ENCODE data around the gene RARG.
"Not testable (repeated sequence)": the region's sequence is repeated elsewhere in the genome, so short reads cannot be mapped to it uniquely, and the experiment has no call there.

RARG gene

DNA sequence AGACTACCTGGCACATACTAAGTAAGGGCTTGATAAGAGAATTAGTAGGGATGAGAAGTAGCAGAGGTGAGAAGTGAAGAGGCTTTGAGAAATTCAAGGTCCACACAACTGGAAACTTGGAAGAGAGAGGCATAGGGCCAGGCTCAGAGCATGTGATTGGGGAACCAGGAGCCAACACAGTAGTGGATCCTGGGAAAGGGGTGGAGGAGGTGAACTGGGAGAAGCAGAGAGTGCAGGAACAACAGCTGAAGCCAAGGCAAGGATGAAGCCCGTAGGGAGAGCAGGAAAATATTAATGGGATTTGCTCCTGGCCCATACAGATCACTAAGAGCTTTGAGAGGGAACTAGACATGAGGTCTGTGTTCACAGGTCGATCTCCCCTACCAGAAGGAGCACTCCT lies 23.6 kb downstream of the RARG start (continued):
- TF ChIP-seq, protein P1, sequence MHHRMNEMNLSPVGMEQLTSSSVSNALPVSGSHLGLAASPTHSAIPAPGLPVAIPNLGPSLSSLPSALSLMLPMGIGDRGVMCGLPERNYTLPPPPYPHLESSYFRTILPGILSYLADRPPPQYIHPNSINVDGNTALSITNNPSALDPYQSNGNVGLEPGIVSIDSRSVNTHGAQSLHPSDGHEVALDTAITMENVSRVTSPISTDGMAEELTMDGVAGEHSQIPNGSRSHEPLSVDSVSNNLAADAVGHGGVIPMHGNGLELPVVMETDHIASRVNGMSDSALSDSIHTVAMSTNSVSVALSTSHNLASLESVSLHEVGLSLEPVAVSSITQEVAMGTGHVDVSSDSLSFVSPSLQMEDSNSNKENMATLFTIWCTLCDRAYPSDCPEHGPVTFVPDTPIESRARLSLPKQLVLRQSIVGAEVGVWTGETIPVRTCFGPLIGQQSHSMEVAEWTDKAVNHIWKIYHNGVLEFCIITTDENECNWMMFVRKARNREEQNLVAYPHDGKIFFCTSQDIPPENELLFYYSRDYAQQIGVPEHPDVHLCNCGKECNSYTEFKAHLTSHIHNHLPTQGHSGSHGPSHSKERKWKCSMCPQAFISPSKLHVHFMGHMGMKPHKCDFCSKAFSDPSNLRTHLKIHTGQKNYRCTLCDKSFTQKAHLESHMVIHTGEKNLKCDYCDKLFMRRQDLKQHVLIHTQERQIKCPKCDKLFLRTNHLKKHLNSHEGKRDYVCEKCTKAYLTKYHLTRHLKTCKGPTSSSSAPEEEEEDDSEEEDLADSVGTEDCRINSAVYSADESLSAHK (tag by site-specific recombination; IDR thresholded peaks at IDR 0.05) = no peak
- TF ChIP-seq ZNF792 (tag by site-specific recombination; IDR thresholded peaks at IDR 0.05) = no peak

DNA sequence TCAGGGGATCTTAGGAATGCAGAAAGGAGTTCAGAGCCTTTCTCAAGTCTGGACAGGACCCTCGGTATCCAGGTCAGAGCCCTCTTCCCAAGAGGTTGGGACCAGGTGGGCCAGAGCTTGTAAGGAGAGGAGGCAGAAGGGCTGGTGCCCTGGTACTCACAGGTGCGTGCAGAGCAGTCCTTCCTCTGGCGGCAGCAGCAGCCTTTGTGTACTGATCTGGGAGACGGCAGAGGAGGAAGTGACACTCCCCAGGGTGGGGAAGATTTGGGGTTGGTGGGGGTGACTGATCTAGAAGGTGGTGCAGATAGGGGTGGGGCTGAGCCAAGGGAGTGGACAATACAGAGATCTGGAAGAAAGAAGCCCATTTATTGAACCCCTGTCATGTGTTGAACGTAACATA lies 25.0 kb downstream of the RARG start, which contains the start of gene ITGB7:
Gene ITGB7, minus strand, starts transcription at position 210 of the 400 bp plus-strand sequence. CDS start 6,808 bp downstream, outside the sequence.
- ChIA-PET POLR2A (interaction anchor here (0.6 to 1.3 kb wide), 2 partner anchors 61 to 87 kb away, joined by 3 to 4 read pairs; no protein-coding TSS in a partner anchor), CTCF (interaction anchor here (2.3 to 11.6 kb wide), 2 partner anchors 48 to 62 kb away, joined by 9 to 144 read pairs; partner anchors contain the start of gene ESPL1)
- H3K9me3 ChIP-seq (ENCODE audit: control insufficient read depth, insufficient read depth, low read depth, low read length) = no peaks in the 10 kb centered on the region
- TF ChIP-seq, protein P2, sequence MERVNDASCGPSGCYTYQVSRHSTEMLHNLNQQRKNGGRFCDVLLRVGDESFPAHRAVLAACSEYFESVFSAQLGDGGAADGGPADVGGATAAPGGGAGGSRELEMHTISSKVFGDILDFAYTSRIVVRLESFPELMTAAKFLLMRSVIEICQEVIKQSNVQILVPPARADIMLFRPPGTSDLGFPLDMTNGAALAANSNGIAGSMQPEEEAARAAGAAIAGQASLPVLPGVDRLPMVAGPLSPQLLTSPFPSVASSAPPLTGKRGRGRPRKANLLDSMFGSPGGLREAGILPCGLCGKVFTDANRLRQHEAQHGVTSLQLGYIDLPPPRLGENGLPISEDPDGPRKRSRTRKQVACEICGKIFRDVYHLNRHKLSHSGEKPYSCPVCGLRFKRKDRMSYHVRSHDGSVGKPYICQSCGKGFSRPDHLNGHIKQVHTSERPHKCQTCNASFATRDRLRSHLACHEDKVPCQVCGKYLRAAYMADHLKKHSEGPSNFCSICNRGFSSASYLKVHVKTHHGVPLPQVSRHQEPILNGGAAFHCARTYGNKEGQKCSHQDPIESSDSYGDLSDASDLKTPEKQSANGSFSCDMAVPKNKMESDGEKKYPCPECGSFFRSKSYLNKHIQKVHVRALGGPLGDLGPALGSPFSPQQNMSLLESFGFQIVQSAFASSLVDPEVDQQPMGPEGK (tag by site-specific recombination; IDR thresholded peaks at IDR 0.05) = no peak
- H3K27ac ChIP-seq (ENCODE audit: extremely low read depth, low read depth, low read length) = no peak within 1 kb of the TSS
- no peak within 1 kb of the TSS for H3K4me3 ChIP-seq (ENCODE audit: low read depth, low read length)
- H3K4me1 ChIP-seq (ENCODE audit: control insufficient read depth, insufficient read depth, low read length) = no peaks in the 10 kb centered on the region
- H3K36me3 ChIP-seq (ENCODE audit: control insufficient read depth in 2 of 2, insufficient read depth in 1 of 2, low read length in 2 of 2) = peaks cover 0 to 13% of the 10 kb centered on the region in 2 experiments; a peak in 1 of 3 replicates

DNA sequence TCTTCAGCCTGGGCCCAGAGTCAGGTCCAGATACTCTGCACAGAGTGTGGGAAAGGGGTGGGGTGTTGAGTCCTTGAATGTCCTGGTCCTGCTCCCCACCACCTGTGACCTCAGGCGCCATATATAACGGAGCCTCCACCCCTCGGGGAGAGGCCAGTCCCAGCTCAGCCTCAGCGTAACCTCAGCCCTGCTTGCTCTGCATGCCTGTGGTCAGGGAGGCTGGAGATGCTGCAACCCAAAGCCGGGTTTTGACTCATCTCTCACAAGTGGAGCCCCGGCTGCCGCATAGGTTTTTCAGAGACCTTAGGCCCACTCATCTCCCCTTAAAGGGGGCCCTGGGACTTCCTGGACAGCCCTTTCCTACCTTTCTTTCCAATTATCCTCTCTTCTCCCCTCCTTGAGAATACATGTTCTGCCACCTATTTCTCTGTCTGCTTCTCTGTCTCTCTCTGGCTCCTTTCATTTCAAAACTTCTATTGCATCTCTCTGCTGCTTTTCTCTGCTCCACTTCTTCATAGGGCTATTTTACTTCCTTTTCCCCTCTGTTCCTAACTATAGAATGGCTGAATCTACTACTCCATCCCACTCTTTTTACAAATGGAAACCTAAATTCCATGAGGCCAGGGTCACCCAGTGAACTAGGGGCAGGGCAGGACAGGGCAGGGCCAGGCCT lies 26.1 kb downstream of the RARG start:
- ChIA-PET POLR2A (interaction anchor here (1.3 kb wide), 1 partner anchor 11 kb away, joined by 3 read pairs; no protein-coding TSS in a partner anchor), CTCF (interaction anchor here (0.8 kb wide), 1 partner anchor 141 kb away, joined by 3 read pairs; no protein-coding TSS in a partner anchor)
- Histone ChIP-seq H3K4me3 (ENCODE audit: low read depth, low read length) (no peak overlapping the region), H3K36me3 (ENCODE audit: control insufficient read depth in 2 of 2, insufficient read depth in 1 of 2, low read length in 2 of 2) (peaks cover 0 to under 1% of the 10 kb centered on the region in 2 experiments; a peak in 1 of 3 replicates), H3K4me1 (ENCODE audit: control insufficient read depth, insufficient read depth, low read length) (no peaks in the 10 kb centered on the region), H3K27ac (ENCODE audit: extremely low read depth, low read depth, low read length) (no peak overlapping the region), H3K9me3 (ENCODE audit: control insufficient read depth, insufficient read depth, low read depth, low read length) (no peaks in the 10 kb centered on the region)
- TF ChIP-seq PRDM1 (tag by site-specific recombination; IDR thresholded peaks at IDR 0.05) (peak; percentile 47; the same call in 1 of the 2 replicates), SCRT2 (tag by site-specific recombination; IDR thresholded peaks at IDR 0.05) (no peak)

DNA sequence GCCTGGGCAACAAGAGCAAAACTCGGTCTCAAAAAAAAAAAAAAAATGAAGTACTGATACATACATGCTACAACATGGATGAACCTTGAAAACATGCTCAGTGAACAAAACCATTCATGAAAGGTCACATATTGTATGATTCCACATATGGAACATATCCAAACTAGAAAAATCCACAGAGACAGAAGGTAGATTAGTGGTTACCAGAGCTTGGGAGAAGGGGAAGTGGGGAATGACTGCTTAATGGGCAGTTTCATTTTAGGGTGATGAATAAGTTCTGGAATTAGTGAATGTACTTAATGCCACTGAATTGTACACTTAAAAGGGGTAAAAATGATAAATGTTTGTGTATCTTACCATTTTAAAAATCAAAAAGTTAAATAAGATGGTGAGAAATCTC lies 27.7 kb downstream of the RARG start:
- no peaks in the 10 kb centered on the region for H3K4me1 ChIP-seq (ENCODE audit: control insufficient read depth, insufficient read depth, low read length)
- H3K27ac ChIP-seq (ENCODE audit: extremely low read depth, low read depth, low read length) = no peak overlapping the region
- POLR2A ChIA-PET = interaction anchor here (0.7 to 1.3 kb wide), 2 partner anchors 9 to 13 kb away, joined by 3 to 4 read pairs; no protein-coding TSS in a partner anchor
- CTCF ChIA-PET = interaction anchor here (0.6 to 1.5 kb wide), 2 partner anchors 9 to 42 kb away, joined by 3 to 4 read pairs; no protein-coding TSS in a partner anchor
- no peaks in the 10 kb centered on the region for H3K9me3 ChIP-seq (ENCODE audit: control insufficient read depth, insufficient read depth, low read depth, low read length)
- TF ChIP-seq, protein P3, sequence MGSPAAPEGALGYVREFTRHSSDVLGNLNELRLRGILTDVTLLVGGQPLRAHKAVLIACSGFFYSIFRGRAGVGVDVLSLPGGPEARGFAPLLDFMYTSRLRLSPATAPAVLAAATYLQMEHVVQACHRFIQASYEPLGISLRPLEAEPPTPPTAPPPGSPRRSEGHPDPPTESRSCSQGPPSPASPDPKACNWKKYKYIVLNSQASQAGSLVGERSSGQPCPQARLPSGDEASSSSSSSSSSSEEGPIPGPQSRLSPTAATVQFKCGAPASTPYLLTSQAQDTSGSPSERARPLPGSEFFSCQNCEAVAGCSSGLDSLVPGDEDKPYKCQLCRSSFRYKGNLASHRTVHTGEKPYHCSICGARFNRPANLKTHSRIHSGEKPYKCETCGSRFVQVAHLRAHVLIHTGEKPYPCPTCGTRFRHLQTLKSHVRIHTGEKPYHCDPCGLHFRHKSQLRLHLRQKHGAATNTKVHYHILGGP (tag by site-specific recombination; IDR thresholded peaks at IDR 0.05) = no peak
- TF ChIP-seq, protein P4, sequence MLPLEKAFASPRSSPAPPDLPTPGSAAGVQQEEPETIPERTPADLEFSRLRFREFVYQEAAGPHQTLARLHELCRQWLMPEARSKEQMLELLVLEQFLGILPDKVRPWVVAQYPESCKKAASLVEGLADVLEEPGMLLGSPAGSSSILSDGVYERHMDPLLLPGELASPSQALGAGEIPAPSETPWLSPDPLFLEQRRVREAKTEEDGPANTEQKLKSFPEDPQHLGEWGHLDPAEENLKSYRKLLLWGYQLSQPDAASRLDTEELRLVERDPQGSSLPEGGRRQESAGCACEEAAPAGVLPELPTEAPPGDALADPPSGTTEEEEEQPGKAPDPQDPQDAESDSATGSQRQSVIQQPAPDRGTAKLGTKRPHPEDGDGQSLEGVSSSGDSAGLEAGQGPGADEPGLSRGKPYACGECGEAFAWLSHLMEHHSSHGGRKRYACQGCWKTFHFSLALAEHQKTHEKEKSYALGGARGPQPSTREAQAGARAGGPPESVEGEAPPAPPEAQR (tag by site-specific recombination; IDR thresholded peaks at IDR 0.05) = no peak
- TF ChIP-seq, protein P5, sequence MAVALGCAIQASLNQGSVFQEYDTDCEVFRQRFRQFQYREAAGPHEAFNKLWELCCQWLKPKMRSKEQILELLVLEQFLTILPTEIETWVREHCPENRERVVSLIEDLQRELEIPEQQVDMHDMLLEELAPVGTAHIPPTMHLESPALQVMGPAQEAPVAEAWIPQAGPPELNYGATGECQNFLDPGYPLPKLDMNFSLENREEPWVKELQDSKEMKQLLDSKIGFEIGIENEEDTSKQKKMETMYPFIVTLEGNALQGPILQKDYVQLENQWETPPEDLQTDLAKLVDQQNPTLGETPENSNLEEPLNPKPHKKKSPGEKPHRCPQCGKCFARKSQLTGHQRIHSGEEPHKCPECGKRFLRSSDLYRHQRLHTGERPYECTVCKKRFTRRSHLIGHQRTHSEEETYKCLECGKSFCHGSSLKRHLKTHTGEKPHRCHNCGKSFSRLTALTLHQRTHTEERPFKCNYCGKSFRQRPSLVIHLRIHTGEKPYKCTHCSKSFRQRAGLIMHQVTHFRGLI (tag by site-specific recombination; IDR thresholded peaks at IDR 0.05) = no peak
- TF ChIP-seq ZNF146 (tag by site-specific recombination; IDR thresholded peaks at IDR 0.05) = no peak
- TF ChIP-seq ZNF558 (tag by site-specific recombination; IDR thresholded peaks at IDR 0.05) = no peak
- TF ChIP-seq ZNF239 (tag by site-specific recombination; IDR thresholded peaks at IDR 0.05) = no peak
- no peak for TF ChIP-seq ZNF792 (tag by site-specific recombination; IDR thresholded peaks at IDR 0.05)
- TF ChIP-seq ZNF350 (tag by site-specific recombination; IDR thresholded peaks at IDR 0.05) = no peak
- no peak for TF ChIP-seq SETDB1 (IDR thresholded peaks at IDR 0.05; ENCODE audit: insufficient read length, low read length)
- no peak for TF ChIP-seq ZNF433 (tag by site-specific recombination; IDR thresholded peaks at IDR 0.05; ENCODE audit: low read depth)
- TF ChIP-seq ZFP69B (tag by site-specific recombination; IDR thresholded peaks at IDR 0.05) = no peak
- H3K36me3 ChIP-seq (ENCODE audit: control insufficient read depth in 2 of 2, insufficient read depth in 1 of 2, low read length in 2 of 2) = no peaks in the 10 kb centered on the region
- no peak overlapping the region for H3K4me3 ChIP-seq (ENCODE audit: low read depth, low read length)

DNA sequence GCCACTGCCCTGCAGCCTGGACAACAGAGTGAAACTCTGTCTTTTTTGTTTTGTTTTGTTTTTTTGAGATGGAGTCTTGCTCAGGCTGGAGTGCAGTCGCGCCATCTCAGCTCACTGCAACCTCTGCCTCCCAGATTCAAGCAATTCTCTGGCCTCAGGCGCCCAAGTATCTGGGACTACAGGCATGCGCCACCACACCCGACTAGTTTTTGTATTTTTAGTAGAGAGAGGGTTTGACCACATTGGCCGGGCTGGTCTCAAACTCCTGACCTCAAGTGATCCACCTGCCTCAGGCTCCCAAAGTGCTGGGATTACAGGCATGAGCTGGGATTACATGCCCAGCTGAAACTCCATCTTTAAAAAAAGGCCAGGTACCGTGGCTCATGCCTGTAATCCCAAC lies 29.7 kb downstream of the RARG start:
- H3K27ac ChIP-seq (ENCODE audit: extremely low read depth, low read depth, low read length); H3K4me1 ChIP-seq (ENCODE audit: control insufficient read depth, insufficient read depth, low read length); H3K9me3 ChIP-seq (ENCODE audit: control insufficient read depth, insufficient read depth, low read depth, low read length); H3K4me3 ChIP-seq (ENCODE audit: low read depth, low read length); H3K36me3 ChIP-seq (ENCODE audit: control insufficient read depth in 2 of 2, insufficient read depth in 1 of 2, low read length in 2 of 2): not testable (repeated sequence)
- ChIA-PET POLR2A (interaction anchor here (0.6 to 1.6 kb wide), 2 partner anchors 15 to 150 kb away, joined by 3 to 5 read pairs; no protein-coding TSS in a partner anchor), CTCF (interaction anchor here (0.6 to 2.3 kb wide), 6 partner anchors 9 to 155 kb away, joined by 3 to 14 read pairs (median 3); no protein-coding TSS in a partner anchor)

Measured in HEK293 (cell line).